ENCODE measurements around the gene LYRM1. TPM values are rescaled to one million over a fixed set of nuclear protein-coding genes. Genes with fewer than 3 reads are reported as not detected.

The LYRM1 gene
- total and polyA plus RNA-seq, 3 donors from 2014 or later, result 30.2 to 87.2 (median 43.0) TPM

GRCh38 chr16:20905576-20905975 is 5.0 kb downstream of the LYRM1 start:
- DNase-seq, result no peak
- H3K4me3 ChIP-seq, result no peak overlapping the region
- no peaks in the 10 kb centered on the region for H3K27me3 ChIP-seq
- H3K27ac ChIP-seq, result peak overlapping the region in 1 of 2 donors; percentile 80
- no peaks in the 10 kb centered on the region for H3K36me3 ChIP-seq (ENCODE audit: low read depth, missing control alignments)
- H3K9me3 ChIP-seq, result no peaks in the 10 kb centered on the region
- TF ChIP-seq CTCF (IDR thresholded peaks at IDR 0.05) (no peak), POLR2A (IDR thresholded peaks at IDR 0.05) (no peak)
- intact Hi-C loops (cut with DNase I; ENCODE audit: low total_unique reads), result loop anchor here (10.0 kb wide), 1 partner anchor 51 kb away; no protein-coding TSS in a partner anchor
- peaks cover 27% of the 10 kb centered on the region for H3K4me1 ChIP-seq
- WGBS, 2 donors, result 62 to 65% methylated on average over 3 of the region's 3 CpGs

- 63 to 73% methylated on average over 4 of the region's 4 CpGs for WGBS, 2 donors
- TF ChIP-seq POLR2A (IDR thresholded peaks at IDR 0.05) (no peak), CTCF (IDR thresholded peaks at IDR 0.05) (no peak)
- H3K27ac ChIP-seq, result peak overlapping the region in 1 of 2 donors; percentile 80
- no peaks in the 10 kb centered on the region for H3K36me3 ChIP-seq (ENCODE audit: low read depth, missing control alignments)
- H3K4me1 ChIP-seq, result peaks cover 27% of the 10 kb centered on the region
- no peak for DNase-seq
- no peak overlapping the region for H3K4me3 ChIP-seq
- intact Hi-C loops (cut with DNase I; ENCODE audit: low total_unique reads), result loop anchor here (10.0 kb wide), 1 partner anchor 52 kb away; no protein-coding TSS in a partner anchor
- no peaks in the 10 kb centered on the region for H3K9me3 ChIP-seq
- H3K27me3 ChIP-seq, result no peaks in the 10 kb centered on the region
Measured at GRCh38 chr16:20906341-20907255, 6.0 kb downstream of the LYRM1 start.

- Histone ChIP-seq H3K36me3 (ENCODE audit: low read depth, missing control alignments) (no peaks in the 10 kb centered on the region), H3K4me3 (no peak overlapping the region), H3K4me1 (peaks cover 12% of the 10 kb centered on the region), H3K27ac (peak overlapping the region in 1 of 2 donors; percentile 43), H3K27me3 (no peaks in the 10 kb centered on the region), H3K9me3 (no peaks in the 10 kb centered on the region)
- no peak for DNase-seq
- intact Hi-C loops (cut with DNase I; ENCODE audit: low total_unique reads), result no loop called here
- no peak for TF ChIP-seq POLR2A (IDR thresholded peaks at IDR 0.05)
- TF ChIP-seq CTCF (IDR thresholded peaks at IDR 0.05), result no peak
- 60 to 68% methylated on average over 2 of the region's 2 CpGs for WGBS, 2 donors
Measured at GRCh38 chr16:20910781-20911321, 10.3 kb downstream of the LYRM1 start.

- H3K36me3 ChIP-seq (ENCODE audit: low read depth, missing control alignments), result no peaks in the 10 kb centered on the region
- DNase-seq, result no peak
- peak overlapping the region in 1 of 2 donors; percentile 43 for H3K27ac ChIP-seq
- no peaks in the 10 kb centered on the region for H3K9me3 ChIP-seq
- intact Hi-C loops (cut with DNase I; ENCODE audit: low total_unique reads), result no loop called here
- H3K4me3 ChIP-seq, result no peak overlapping the region
- 57 to 58% methylated on average over 1 of the region's 1 CpG for WGBS, 2 donors
- peaks cover 7% of the 10 kb centered on the region for H3K4me1 ChIP-seq
- TF ChIP-seq CTCF (IDR thresholded peaks at IDR 0.05) (no peak), POLR2A (IDR thresholded peaks at IDR 0.05) (no peak)
- no peaks in the 10 kb centered on the region for H3K27me3 ChIP-seq
Measured at GRCh38 chr16:20911361-20911760, 10.8 kb downstream of the LYRM1 start.

All from testis (tissue), 3 donors.